Activated CD8-positive, alpha-beta T cell treated with anti-CD3 and anti-CD28 coated beads for 36 hours (primary cell): ENCODE measurements around the gene FKBP5. TPM values are rescaled to one million over a fixed set of nuclear protein-coding genes. Genes with fewer than 3 reads are reported as not detected.
"Not testable (repeated sequence)": the region's sequence is repeated elsewhere in the genome, so short reads cannot be mapped to it uniquely, and the experiment has no call there.

Source experiments
- ATAC-seq: fragments of 200-7000 bp; cut with Tn5 transposase; one replicate; pipeline ENCODE4 v1.10.0; 2021; ENCODE audit warnings: mild to moderate bottlenecking, moderate library complexity
- CTCF ChIA-PET: fragments of 350-600 bp; sonication (Branson Sonifier 250); formaldehyde crosslinking; loops from one replicate; lab custom pipeline; 2021; ENCODE audit warnings: antibody characterized with exemption; lab: Charles Lee
- POLR2A ChIA-PET: fragments of 350-600 bp; sonication (Branson Sonifier 250); formaldehyde crosslinking; loops from one replicate; lab custom pipeline; 2021; ENCODE audit warnings: antibody characterized with exemption; lab: Charles Lee
- DNase-seq: peaks from one replicate; pipeline ENCODE4 v3.0.0-alpha.2; 2020
- H3K27ac Mint-ChIP-seq: one replicate; pipeline ENCODE4 v1.8.0; 2021; ENCODE audit warnings: mild to moderate bottlenecking, mixed read lengths
- H3K27me3 Mint-ChIP-seq: one replicate; pipeline ENCODE4 v1.8.0; 2021; ENCODE audit warnings: mixed read lengths
- H3K36me3 Mint-ChIP-seq: one replicate; pipeline ENCODE4 v1.8.0; 2021; ENCODE audit warnings: low read depth, mixed read lengths
- H3K4me1 Mint-ChIP-seq: one replicate; pipeline ENCODE4 v1.8.0; 2021; ENCODE audit warnings: low read depth, mixed read lengths
- H3K4me3 Mint-ChIP-seq: one replicate; pipeline ENCODE4 v1.8.0; 2021; ENCODE audit warnings: mild to moderate bottlenecking, moderate library complexity, mixed read lengths
- H3K9me3 Mint-ChIP-seq: one replicate; pipeline ENCODE4 v1.8.0; 2021; ENCODE audit warnings: mixed read lengths
- CTCF ChIP-seq: fragments of 200-600 bp; IDR thresholded peaks from one replicate; pipeline ENCODE4 v1.8.0; 2022; ENCODE audit warnings: antibody characterized with exemption, mild to moderate bottlenecking
- intact Hi-C: fragments of 100-400 bp; cut with micrococcal nuclease; formaldehyde crosslinking; loops from one replicate; pipeline ENCODE4 v1.10.0; 2022
- total RNA-seq, 2 experiments: library from RNA; stranded (reverse); gene quantifications; one replicate each; pipeline ENCODE4 v1.2.3, GENCODE V29; 2021

Gene FKBP5
- total RNA-seq, 2 experiments from 2014 or later: 90.6 to 93.4 TPM

DNA sequence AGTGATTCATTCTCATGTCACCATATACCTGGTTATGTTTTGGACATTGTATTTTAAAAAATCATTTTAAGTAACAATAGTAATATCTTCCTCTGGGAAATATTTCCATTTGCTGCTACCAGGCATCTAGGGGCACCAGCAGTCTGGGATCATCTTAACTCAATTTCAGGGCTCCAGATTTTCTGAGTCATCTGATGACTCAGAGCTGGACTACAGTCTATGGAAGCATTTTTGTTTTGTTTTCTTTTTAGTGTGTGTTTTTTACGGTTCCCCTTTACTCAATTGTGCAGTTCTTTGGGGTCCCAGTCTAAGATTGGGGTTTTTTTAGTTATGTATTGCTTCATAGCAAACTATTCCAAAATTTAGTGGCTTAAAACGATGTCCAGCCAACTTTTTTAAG lies 5.7 kb upstream of the FKBP5 start:
- Mint-ChIP-seq H3K4me3 (no peak overlapping the region), H3K9me3 (peaks cover 3% of the 10 kb centered on the region), H3K27me3 (no peaks in the 10 kb centered on the region), H3K36me3 (no peaks in the 10 kb centered on the region), H3K4me1 (peaks cover 5% of the 10 kb centered on the region), H3K27ac (no peak overlapping the region)
- POLR2A ChIA-PET: no interaction called here
- CTCF ChIA-PET: no interaction called here
- ATAC-seq: no peak
- TF ChIP-seq CTCF: no peak
- intact Hi-C loops: no loop called here
- no peak for DNase-seq

- no peaks in the 10 kb centered on the region for H3K36me3 Mint-ChIP-seq
- POLR2A ChIA-PET: interaction anchor here (1.1 to 1.2 kb wide), 2 partner anchors 27 to 41 kb away, joined by 3 to 4 read pairs; no protein-coding TSS in a partner anchor
- no peak for ATAC-seq
Measured at GRCh38 chr6:35691027-35691824, 2.5 kb upstream of the FKBP5 start.

GRCh38 chr6:35690484-35690883 lies 1.8 kb upstream of the FKBP5 start:
- H3K9me3 Mint-ChIP-seq: peaks cover 3% of the 10 kb centered on the region
- H3K4me1 Mint-ChIP-seq: peaks cover 12% of the 10 kb centered on the region
- DNase-seq (no peak), ATAC-seq (no peak)
- no peaks in the 10 kb centered on the region for H3K27me3 Mint-ChIP-seq
- no peak overlapping the region for H3K27ac Mint-ChIP-seq
- POLR2A ChIA-PET: interaction anchor here (1.1 to 1.2 kb wide), 2 partner anchors 28 to 42 kb away, joined by 3 to 4 read pairs; no protein-coding TSS in a partner anchor
- intact Hi-C loops: no loop called here
- no peak overlapping the region for H3K4me3 Mint-ChIP-seq
- TF ChIP-seq CTCF: no peak
- H3K36me3 Mint-ChIP-seq: no peaks in the 10 kb centered on the region
- CTCF ChIA-PET: interaction anchor here (0.7 to 3.2 kb wide), 4 partner anchors 27 to 138 kb away, joined by 3 to 16 read pairs (median 3); partner anchors contain the start of gene ARMC12

More at GRCh38 chr6:35691027-35691824, 2.5 kb upstream of the FKBP5 start:
- TF ChIP-seq CTCF: no peak
- no peak for DNase-seq
- intact Hi-C loops: no loop called here
- H3K9me3 Mint-ChIP-seq: peaks cover 3% of the 10 kb centered on the region
- H3K27me3 Mint-ChIP-seq: no peaks in the 10 kb centered on the region
- H3K4me1 Mint-ChIP-seq: peaks cover 11% of the 10 kb centered on the region
- CTCF ChIA-PET: interaction anchor here (0.7 to 3.2 kb wide), 3 partner anchors 37 to 139 kb away, joined by 3 to 16 read pairs (median 3); partner anchors contain the start of gene ARMC12
- no peak overlapping the region for H3K27ac Mint-ChIP-seq
- no peak overlapping the region for H3K4me3 Mint-ChIP-seq

GRCh38 chr6:35690006-35690405 lies 1.3 kb upstream of the FKBP5 start:
- POLR2A ChIA-PET: interaction anchor here (0.6 to 4.6 kb wide), 3 partner anchors 29 to 662 kb away, joined by 3 to 30 read pairs (median 4); no protein-coding TSS in a partner anchor
- intact Hi-C loops, H3K36me3 Mint-ChIP-seq, H3K27ac Mint-ChIP-seq, ATAC-seq, H3K27me3 Mint-ChIP-seq, DNase-seq, H3K9me3 Mint-ChIP-seq: not testable (repeated sequence)
- Mint-ChIP-seq H3K4me3 (peak overlapping the region; percentile 32), H3K4me1 (peaks cover 14% of the 10 kb centered on the region)
- CTCF ChIA-PET: interaction anchor here (1.0 to 3.2 kb wide), 2 partner anchors 27 to 47 kb away, joined by 3 to 16 read pairs; partner anchors contain the start of gene ARMC12

DNA sequence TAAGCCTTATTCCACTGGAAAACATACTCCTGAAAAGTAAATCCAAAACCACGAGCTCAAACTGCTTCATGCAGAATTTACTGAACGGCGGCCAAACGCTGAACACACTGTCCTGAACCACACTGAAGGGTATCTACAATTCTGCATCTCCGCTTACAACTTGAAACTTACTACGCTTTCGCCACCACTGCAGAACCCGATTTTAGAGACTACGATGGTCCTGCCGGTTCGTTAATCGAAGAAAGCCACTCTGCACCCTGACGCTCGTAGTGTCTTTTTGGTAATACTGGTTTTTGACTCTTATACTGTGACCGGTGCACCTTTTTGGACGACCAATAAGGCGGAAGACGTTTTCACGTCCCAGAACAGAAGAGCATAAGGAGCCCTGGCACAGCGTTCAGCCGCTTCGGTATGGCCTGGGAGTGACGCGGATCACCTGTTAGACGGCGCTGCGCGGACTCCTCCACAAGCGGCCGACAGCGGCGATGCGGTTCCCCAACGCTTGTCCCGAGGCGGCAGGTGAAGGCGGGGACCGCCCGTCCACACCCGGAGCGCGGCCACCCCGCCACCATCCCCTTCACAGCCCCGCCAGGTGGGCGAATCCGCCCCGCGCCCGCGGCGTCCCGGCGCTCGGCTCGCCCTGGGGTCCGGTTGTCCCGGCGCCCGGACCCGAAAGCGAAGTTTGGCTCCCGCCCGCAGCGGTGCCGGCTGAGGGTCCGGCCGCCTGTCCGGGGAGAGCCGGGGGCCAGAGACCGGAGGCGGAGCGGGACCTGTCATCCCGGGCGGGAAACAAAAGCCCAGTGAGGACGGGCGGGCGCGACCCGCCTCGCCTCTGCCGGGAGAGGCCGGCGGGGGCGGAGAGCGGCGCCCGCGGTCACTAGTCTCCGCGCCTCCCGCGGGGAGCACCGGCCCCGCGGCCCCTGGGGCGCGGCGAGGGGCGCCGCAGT lies 784 bp downstream of the FKBP5 start:
- H3K27me3 Mint-ChIP-seq: no peaks in the 10 kb centered on the region
- ATAC-seq (peak; percentile 57), DNase-seq (peak; percentile 75)
- H3K36me3 Mint-ChIP-seq: peaks cover 6% of the 10 kb centered on the region
- TF ChIP-seq CTCF: no peak
- H3K27ac Mint-ChIP-seq: peak overlapping the region; percentile 91
- POLR2A ChIA-PET: interaction anchor here (1.0 to 4.6 kb wide), 6 partner anchors 15 to 49 kb away, joined by 3 to 30 read pairs (median 6); partner anchors contain the start of gene ARMC12
- peak overlapping the region; percentile 91 for H3K4me3 Mint-ChIP-seq
- CTCF ChIA-PET: interaction anchor here (0.8 to 3.2 kb wide), 12 partner anchors 10 to 104 kb away, joined by 4 to 17 read pairs (median 7); partner anchors contain the start of gene ARMC12
- intact Hi-C loops: loop anchor here (2.0 to 5.0 kb wide), 2 partner anchors 45 to 106 kb away; no protein-coding TSS in a partner anchor
- peaks cover 11% of the 10 kb centered on the region for H3K4me1 Mint-ChIP-seq
- H3K9me3 Mint-ChIP-seq: no peaks in the 10 kb centered on the region
